Testis (tissue), 2 donors: Measurements from ENCODE around the gene FCHO2.

ENCODE experiments used
- CTCF ChIP-seq, 3 experiments: fragments of 450-650 bp in 2 of 3; fragments of 200-600 bp in 1 of 3; sonication (generic) in 1 of 3; IDR thresholded peaks; one replicate each; pipeline ENCODE4 v1.5.1; 2016 to 2019; ENCODE audit warnings: antibody characterized with exemption in 3 of 3, mild to moderate bottlenecking in 2 of 3, moderate library complexity in 1 of 3
- POLR2A ChIP-seq: fragments of 450-650 bp; IDR thresholded peaks from one replicate; pipeline ENCODE4 v1.6.1; 2017; ENCODE audit warnings: antibody characterized with exemption, mild to moderate bottlenecking, moderate library complexity

- TF ChIP-seq POLR2A (no peak), CTCF (IDR thresholded peaks at IDR 0.05) (no peak)
Measured at GRCh38 chr5:73088026-73088425, 132.2 kb downstream of the FCHO2 start.
